Measurements from ENCODE around the gene NCAM1.

Gene NCAM1

GRCh38 chr11:113181094-113181493 is 219.9 kb downstream of the NCAM1 start:
- H3K4me3 ChIP-seq (ENCODE audit: low read depth, low read length): no peak overlapping the region
- CTCF ChIA-PET: no interaction called here

GRCh38 chr11:113182288-113182687 is 221.1 kb downstream of the NCAM1 start:
- ChIA-PET POLR2A (no interaction called here), CTCF (interaction anchor here (0.7 kb wide), 2 partner anchors 10 to 387 kb away, joined by 3 read pairs; no protein-coding TSS in a partner anchor)
- TF ChIP-seq ZNF174 (tag by site-specific recombination; IDR thresholded peaks at IDR 0.05) (no peak), BCL11B (tag by site-specific recombination; IDR thresholded peaks at IDR 0.05; ENCODE audit: low read depth) (no peak)
- no peaks in the 10 kb centered on the region for H3K4me1 ChIP-seq (ENCODE audit: control insufficient read depth, insufficient read depth, low read length)
- H3K9me3 ChIP-seq (ENCODE audit: control insufficient read depth, insufficient read depth, low read depth, low read length): no peaks in the 10 kb centered on the region
- H3K36me3 ChIP-seq (ENCODE audit: control insufficient read depth in 2 of 2, insufficient read depth in 1 of 2, low read length in 2 of 2): no peaks in the 10 kb centered on the region
- H3K27ac ChIP-seq (ENCODE audit: extremely low read depth, low read depth, low read length): no peak overlapping the region
- H3K4me3 ChIP-seq (ENCODE audit: low read depth, low read length): no peak overlapping the region

More at GRCh38 chr11:113181094-113181493, 219.9 kb downstream of the NCAM1 start:
- TF ChIP-seq KLF16 (tag by site-specific recombination; IDR thresholded peaks at IDR 0.05) (no peak), ZNF302 (tag by site-specific recombination; IDR thresholded peaks at IDR 0.05; ENCODE audit: low read depth) (no peak), ZNF114 (tag by site-specific recombination; IDR thresholded peaks at IDR 0.05) (no peak), ZNF677 (tag by site-specific recombination; IDR thresholded peaks at IDR 0.05) (no peak), ZNF518A (tag by site-specific recombination; conservative IDR thresholded peaks at IDR 0.05; ENCODE audit: low read depth) (no peak), ZBTB21 (tag by site-specific recombination; IDR thresholded peaks at IDR 0.05) (no peak), ZNF10 (tag by site-specific recombination; IDR thresholded peaks at IDR 0.05) (no peak), ZNF529 (tag by site-specific recombination; IDR thresholded peaks at IDR 0.05; ENCODE audit: insufficient replicate concordance) (no peak)
- Histone ChIP-seq H3K9me3 (ENCODE audit: control insufficient read depth, insufficient read depth, low read depth, low read length) (no peaks in the 10 kb centered on the region), H3K4me1 (ENCODE audit: control insufficient read depth, insufficient read depth, low read length) (peaks cover 3% of the 10 kb centered on the region; the same call in 1 of the 2 replicates), H3K36me3 (ENCODE audit: control insufficient read depth in 2 of 2, insufficient read depth in 1 of 2, low read length in 2 of 2) (no peaks in the 10 kb centered on the region), H3K27ac (ENCODE audit: extremely low read depth, low read depth, low read length) (no peak overlapping the region)
- POLR2A ChIA-PET: no interaction called here

GRCh38 chr11:113184498-113184897 is 223.3 kb downstream of the NCAM1 start:
- TF ChIP-seq ZNF223 (tag by site-specific recombination; IDR thresholded peaks at IDR 0.05) (no peak), GLIS2 (tag by site-specific recombination; IDR thresholded peaks at IDR 0.05) (no peak), SCRT1 (tag by site-specific recombination; IDR thresholded peaks at IDR 0.05; ENCODE audit: borderline replicate concordance) (no peak), MZF1 (tag by site-specific recombination; IDR thresholded peaks at IDR 0.05; ENCODE audit: borderline replicate concordance) (no peak), ZNF362 (tag by site-specific recombination; IDR thresholded peaks at IDR 0.05) (no peak), ZFP37 (tag by site-specific recombination; IDR thresholded peaks at IDR 0.05) (no peak), ZNF544 (tag by site-specific recombination; IDR thresholded peaks at IDR 0.05) (no peak), ZFP3 (tag by site-specific recombination; IDR thresholded peaks at IDR 0.05; ENCODE audit: low read depth) (no peak), ZNF513 (tag by site-specific recombination; IDR thresholded peaks at IDR 0.05) (no peak), ZNF449 (tag by site-specific recombination; IDR thresholded peaks at IDR 0.05) (no peak), ZIC2 (tag by site-specific recombination; IDR thresholded peaks at IDR 0.05) (no peak), ZNF768 (tag by site-specific recombination; IDR thresholded peaks at IDR 0.05) (no peak), ZNF19 (tag by site-specific recombination; IDR thresholded peaks at IDR 0.05; ENCODE audit: low read depth) (no peak), GLI4 (tag by site-specific recombination; IDR thresholded peaks at IDR 0.05) (no peak), ZNF174 (tag by site-specific recombination; IDR thresholded peaks at IDR 0.05) (no peak)
- H3K27ac ChIP-seq (ENCODE audit: extremely low read depth, low read depth, low read length): no peak overlapping the region
- POLR2A ChIA-PET: no interaction called here
- H3K9me3 ChIP-seq (ENCODE audit: control insufficient read depth, insufficient read depth, low read depth, low read length): no peaks in the 10 kb centered on the region
- CTCF ChIA-PET: interaction anchor here (1.2 kb wide), 1 partner anchor 105 kb away, joined by 3 read pairs; no protein-coding TSS in a partner anchor
- H3K4me3 ChIP-seq (ENCODE audit: low read depth, low read length): no peak overlapping the region
- H3K4me1 ChIP-seq (ENCODE audit: control insufficient read depth, insufficient read depth, low read length): no peaks in the 10 kb centered on the region
- H3K36me3 ChIP-seq (ENCODE audit: control insufficient read depth in 2 of 2, insufficient read depth in 1 of 2, low read length in 2 of 2): no peaks in the 10 kb centered on the region

All from HEK293 (cell line).